Bronchial epithelial cell (primary cell): Measurements from ENCODE around the gene FER1L5. TPM values are rescaled to one million over a fixed set of nuclear protein-coding genes. Genes with fewer than 3 reads are reported as not detected.

Experiments used
- DNase-seq: peaks from one replicate; pipeline ENCODE4 v3.0.0-alpha.2; 2010; ENCODE audit warnings: low read depth
- FAIRE-seq: peaks from 2 replicates; lab custom pipeline; 2011; peaks lifted over from hg19 to GRCh38; lab: Jason Lieb, UNC
- H3K27me3 ChIP-seq: 2 replicates; pipeline ENCODE4 v1.5.1; 2011; ENCODE audit warnings: low read length; ENCODE audit not compliant: control insufficient read depth, insufficient read depth
- H3K36me3 ChIP-seq: 2 replicates; pipeline ENCODE4 v1.5.1; 2011; ENCODE audit warnings: low read length; ENCODE audit not compliant: control insufficient read depth, insufficient read depth
- H3K4me3 ChIP-seq: 2 replicates; pipeline ENCODE4 v1.5.1; 2011; ENCODE audit warnings: mild to moderate bottlenecking, low read depth, low read length, control low read depth
- CTCF ChIP-seq: IDR thresholded peaks from 2 replicates; pipeline ENCODE4 v1.5.1; 2011; ENCODE audit warnings: mild to moderate bottlenecking, moderate library complexity, low read length, control low read depth, inconsistent platforms; ENCODE audit not compliant: insufficient read depth, severe bottlenecking
- total RNA-seq: library from RNA; depleted of rRNA; stranded (reverse); fragments of >200 nt; gene quantifications from 2 replicates; pipeline ENCODE4 v1.2.1, GENCODE V29; 2014

FER1L5 gene
- total RNA-seq, 1 donor from 2014 or later, result under 0.01 TPM

GRCh38 chr2:96754317-96754716, 111.8 kb downstream of the FER1L5 start:
- FAIRE-seq, result no peak
- TF ChIP-seq CTCF, result no peak

More at GRCh38 chr2:96754317-96754716, 111.8 kb downstream of the FER1L5 start:
- H3K36me3 ChIP-seq, result no peaks in the 10 kb centered on the region
- DNase-seq, result no peak
- no peak overlapping the region for H3K4me3 ChIP-seq
- H3K27me3 ChIP-seq, result no peaks in the 10 kb centered on the region

Other genes starting within 250 kb of the FER1L5 start
- not detected in 2 replicates for gene NEURL3, start 137.4 kb upstream of the FER1L5 start, total RNA-seq
- 2.9 and 3.7 TPM in 2 replicates for gene ARID5A, start 106.0 kb upstream of the FER1L5 start, total RNA-seq
- 16.3 and 21.3 TPM in 2 replicates for gene KANSL3, start 4.5 kb upstream of the FER1L5 start, total RNA-seq
- gene LMAN2L, start 97.3 kb downstream of the FER1L5 start, total RNA-seq, result 15.3 and 18.9 TPM in 2 replicates
- 3.4 and 5.5 TPM in 2 replicates for gene CNNM4, start 118.1 kb downstream of the FER1L5 start, total RNA-seq
- 5.9 and 6.1 TPM in 2 replicates for gene CNNM3, start 173.5 kb downstream of the FER1L5 start, total RNA-seq
- gene ANKRD23, start 201.3 kb downstream of the FER1L5 start, total RNA-seq, result 0.79 and 1.2 TPM in 2 replicates
- gene ANKRD39, start 215.3 kb downstream of the FER1L5 start, total RNA-seq, result 5.8 and 8.2 TPM in 2 replicates
- 7.8 and 8.2 TPM in 2 replicates for gene SEMA4C, start 227.3 kb downstream of the FER1L5 start, total RNA-seq